Measurements from ENCODE around the gene CTTNBP2.

CTTNBP2 gene

DNA sequence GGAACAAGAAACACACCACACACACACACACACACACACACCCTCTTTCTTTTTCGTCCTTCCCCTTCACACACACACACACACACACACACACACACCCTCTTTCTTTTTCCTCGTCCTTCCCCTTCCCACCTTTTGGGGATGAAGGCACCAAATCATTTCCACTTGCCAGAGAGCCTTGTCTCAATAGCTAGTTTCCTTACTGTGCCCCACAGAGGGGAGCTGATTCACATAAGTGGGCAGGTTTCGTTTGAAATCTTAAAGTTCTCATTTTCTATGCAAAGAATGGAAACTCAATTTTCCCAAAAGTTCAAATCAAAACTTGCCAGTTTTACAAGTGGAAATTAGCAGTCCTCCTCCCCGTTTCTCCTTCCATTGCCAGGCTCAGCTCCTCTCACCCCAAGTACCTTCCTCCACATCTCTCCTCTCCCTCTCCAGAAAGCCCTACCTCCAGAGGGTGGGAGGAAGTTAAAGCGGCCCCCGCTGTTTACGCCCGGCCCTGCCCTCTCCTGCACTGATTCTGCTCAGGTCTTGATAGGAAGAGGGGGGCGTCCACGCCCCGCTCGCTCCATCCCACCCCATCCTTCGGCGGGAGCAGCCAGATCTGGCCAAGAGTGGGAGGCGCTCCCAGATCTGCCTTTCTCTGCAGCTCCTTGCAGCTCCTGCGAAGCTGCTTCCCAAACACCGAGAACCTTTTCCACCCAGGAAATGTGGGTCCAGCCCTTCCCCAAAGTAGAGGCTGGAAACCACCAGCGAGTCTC lies 1.3 kb downstream of the CTTNBP2 start:
- DNase-seq (ENCODE audit: low read depth), result no peak

DNA sequence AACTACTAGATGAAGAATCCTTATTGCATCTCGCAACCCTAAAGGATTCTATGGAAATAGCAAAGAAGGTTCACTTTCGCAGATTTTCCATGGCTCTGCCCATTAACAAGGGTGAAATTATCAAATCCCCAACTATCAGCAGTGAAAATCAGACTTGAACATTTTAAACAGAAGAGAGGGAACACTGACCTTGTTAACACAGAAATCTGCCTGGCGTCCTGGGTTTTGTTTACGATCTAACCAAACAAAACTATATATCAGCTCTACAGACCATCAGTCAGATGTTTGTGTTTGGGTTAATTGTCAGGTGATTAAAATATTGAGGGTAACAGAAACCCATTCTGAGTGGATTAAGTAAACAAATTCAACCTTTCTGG lies 1.9 kb downstream of the CTTNBP2 start:
- DNase-seq (ENCODE audit: low read depth), result no peak

DNA sequence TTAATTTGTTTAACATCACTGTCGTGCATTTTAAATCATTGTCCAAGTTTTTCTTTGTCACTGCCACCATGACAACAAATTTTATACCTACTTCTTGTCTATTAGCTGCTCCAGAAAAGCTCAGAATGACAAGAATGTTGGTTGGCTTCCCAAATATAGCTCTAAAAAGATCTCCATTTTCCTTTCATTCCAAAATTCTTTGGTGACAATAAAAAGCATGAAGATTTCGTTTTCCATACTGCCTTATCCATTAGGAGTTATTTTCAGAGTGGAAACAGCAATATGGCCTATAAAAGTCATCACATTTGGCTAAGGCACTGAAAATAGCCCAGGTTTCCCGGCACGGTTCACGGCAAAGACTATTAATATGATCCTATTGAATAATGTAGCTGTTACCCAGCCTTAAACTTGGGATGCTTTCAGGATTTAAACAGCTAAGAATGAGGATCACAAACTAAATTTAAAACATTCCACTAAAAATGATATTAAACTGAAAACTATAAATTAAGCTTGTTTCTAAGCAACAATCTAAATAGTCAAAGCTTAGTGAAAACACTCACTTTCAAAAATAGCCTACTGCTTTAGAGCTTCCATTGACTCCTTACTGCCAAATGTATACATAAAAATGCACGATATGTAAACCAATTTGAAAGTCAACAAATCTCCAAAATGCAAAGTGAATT lies 2.7 kb downstream of the CTTNBP2 start:
- DNase-seq (ENCODE audit: low read depth), result no peak

DNA sequence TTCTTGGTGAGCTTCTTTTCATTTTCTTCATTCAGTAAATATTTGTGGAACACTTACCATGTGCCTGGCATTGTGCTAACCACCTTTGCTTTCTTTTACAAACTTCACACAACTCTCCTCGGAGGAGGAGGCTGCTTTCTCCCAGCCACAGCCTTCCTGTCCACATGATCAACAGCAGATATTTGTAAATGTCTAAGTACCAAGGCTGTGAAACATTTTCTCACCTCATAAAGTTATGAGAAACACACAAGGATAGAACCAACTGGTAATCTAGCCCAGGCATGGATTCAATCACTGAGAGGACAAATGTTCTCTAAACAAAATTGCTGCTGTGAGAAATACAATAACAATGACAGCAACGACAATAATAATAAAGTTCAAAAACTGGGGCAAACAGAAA lies 3.9 kb downstream of the CTTNBP2 start:
- no peak for DNase-seq (ENCODE audit: low read depth)

DNA sequence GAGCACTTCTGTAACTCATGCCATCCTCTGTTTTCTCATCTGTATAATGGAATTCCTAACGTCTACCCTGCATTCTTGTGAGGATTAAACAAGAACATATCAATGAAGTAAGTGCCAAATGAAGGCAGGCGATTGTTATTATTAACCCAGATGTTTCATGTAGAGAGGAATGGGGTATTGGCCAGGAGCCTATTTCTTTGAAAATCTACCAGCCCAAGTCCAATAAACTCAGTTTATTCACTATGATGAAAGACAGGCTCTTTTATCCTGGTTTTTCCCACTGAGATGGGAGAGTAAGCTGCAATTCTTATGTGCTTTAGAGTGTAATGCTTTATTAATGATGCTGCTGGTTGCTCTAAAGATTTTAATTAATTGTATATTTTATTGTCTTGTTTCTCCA lies 9.6 kb downstream of the CTTNBP2 start:
- DNase-seq (ENCODE audit: low read depth), result no peak

DNA sequence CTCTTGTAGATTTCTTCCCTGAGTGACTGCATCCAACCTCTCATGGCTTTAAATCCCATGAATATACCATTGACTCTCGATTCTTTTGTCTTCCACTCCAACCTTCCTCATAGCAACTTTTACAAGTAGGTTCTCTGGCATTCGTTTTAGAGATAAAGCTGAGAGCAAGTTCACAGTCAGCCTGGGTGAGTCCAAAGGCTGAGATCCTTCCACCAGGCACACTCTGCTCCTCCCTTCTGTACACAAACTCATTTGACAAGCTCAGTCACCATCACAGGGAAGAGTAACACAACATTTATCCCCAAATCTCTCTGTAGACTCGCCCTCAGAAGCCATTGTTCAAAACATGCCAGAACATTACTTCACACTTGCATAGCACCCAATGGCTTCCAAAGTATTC lies 10.9 kb downstream of the CTTNBP2 start:
- DNase-seq (ENCODE audit: low read depth), result no peak

DNA sequence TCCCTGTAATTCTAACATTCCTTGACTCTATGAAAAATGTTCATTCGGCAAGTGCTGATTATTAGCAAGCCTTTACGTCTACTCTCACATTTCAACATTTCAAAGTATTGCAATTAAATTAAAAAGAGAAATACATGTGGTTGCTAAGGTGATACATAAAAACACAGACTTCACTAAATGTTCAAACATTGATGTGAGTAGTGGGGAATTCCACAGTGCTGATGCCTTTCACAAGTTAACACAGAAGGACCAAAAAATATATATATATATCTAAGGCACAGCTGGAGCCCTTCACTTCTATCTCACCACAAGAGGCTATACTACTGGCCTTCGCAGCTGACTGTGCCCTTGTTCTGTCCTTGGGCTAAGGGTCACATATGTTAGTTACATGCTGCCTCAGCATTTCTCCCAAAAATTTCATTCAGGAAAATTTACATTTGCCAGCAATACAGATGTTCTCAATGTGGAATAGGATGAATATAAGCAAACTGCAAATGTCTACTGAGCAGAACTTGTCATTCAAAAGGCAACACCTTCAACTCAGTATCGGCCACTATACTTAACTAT lies 13.9 kb downstream of the CTTNBP2 start:
- DNase-seq (ENCODE audit: low read depth), result no peak

DNA sequence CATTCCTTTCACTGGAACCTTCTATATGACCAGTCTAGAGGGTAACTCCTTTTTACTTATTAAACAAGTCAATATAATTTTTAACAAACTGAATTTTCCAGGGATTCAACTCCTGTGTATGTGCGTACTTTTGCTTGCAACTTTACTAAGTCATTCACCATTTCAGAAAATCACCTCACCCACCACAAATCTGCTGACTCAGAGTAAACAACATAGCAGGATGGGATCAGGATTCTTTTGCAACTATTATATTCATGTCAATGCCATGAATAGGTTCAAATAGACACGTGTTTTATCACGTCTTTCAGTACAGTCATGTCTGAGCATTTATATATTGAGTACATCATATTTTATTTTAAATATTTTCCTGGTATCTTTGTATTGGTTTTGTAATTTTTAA lies 14.5 kb downstream of the CTTNBP2 start:
- DNase-seq (ENCODE audit: low read depth), result no peak

DNA sequence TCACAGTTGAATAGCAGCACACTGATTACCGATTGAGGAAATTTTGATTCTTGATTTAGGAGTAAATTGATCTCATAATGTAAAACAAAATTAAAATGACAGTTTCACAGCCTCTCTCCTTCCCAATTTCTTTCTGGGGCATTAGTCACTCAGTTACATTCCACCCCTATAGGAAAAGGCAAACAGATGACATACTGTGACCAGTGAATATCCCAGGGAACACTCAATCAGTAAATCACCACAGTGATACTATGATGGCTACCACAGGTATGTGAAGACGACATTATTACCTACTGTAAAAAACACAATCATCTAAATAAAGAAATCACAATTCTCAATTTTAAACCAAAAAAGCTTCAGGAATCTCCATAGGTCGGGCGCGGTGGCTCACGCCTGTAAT lies 15.5 kb downstream of the CTTNBP2 start:
- DNase-seq (ENCODE audit: low read depth), result no peak

DNA sequence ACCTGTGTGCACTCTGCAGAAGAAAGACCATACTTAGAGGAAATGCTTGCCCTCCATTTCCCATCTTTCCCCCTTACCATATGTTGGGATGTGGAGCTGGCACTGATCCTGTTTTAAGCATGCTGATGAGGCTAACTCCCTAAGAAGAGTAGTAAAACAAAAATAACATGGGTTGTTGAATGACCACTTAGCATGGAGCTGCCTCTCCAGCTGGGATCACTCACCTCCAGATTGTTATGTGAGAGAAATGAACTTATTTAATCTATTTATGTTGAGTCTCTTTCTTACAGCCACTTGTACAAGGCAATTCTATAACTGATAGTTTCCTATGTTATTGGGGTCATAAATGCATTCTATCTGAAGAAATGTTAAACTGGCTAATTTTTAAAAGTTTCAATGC lies 17.0 kb downstream of the CTTNBP2 start:
- DNase-seq (ENCODE audit: low read depth), result no peak

DNA sequence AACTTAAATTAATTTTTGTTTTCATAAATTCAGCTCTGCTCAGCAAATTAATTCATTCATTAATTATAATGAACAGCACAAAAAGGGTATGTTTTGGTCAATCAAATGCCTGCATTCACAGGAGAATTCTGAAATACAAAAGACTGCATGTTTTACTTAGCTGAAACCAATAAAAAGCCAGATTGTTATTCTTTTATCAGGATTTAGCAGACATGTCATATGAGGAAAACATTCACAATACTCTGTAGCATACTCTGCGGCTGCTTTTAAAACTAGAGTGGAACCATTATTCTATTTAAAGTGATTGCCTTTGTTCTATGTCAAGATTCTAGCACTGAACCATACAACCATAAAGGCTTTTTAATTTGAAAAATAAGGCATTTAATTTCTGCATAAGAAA lies 19.1 kb downstream of the CTTNBP2 start:
- no peak for DNase-seq (ENCODE audit: low read depth)

DNA sequence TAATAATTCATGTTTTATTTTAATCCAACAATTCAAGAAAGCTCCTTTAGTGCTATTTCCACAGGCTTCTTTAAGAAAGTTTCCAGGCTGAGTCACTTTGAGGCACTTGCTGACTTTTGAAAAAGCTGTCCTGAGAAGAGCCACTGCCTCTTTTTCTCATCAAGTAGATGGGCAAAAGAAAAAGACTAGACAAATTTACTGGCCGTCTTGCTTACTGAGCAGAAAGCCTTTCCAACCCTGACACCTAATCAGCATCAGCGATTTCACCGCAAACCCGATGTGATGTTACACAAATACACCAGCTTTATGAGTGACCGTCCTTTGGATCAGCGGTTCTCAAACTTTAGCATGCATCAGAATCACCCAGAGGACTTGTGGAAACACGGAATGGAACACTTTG lies 24.3 kb downstream of the CTTNBP2 start:
- no peak for DNase-seq (ENCODE audit: low read depth)

DNA sequence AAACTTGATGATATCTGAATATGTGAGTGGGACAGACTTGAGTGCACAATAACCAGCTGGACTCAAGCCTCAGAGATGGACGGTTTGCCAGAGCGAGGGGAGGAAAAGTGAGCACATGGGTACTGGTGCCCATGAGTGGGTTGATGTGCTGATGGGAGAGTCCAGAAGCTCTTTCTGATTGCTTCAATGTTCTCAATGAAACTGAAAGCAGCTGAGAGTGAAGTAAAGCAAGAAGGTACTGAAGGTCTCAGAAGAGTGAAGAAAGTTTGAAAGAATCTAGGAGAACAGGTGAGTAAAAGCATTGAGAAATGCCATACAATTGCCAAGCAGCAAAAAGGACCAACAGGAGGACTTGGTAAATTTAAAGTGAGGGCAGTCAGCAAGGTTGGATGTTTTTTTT lies 28.6 kb downstream of the CTTNBP2 start:
- DNase-seq (ENCODE audit: low read depth), result no peak

DNA sequence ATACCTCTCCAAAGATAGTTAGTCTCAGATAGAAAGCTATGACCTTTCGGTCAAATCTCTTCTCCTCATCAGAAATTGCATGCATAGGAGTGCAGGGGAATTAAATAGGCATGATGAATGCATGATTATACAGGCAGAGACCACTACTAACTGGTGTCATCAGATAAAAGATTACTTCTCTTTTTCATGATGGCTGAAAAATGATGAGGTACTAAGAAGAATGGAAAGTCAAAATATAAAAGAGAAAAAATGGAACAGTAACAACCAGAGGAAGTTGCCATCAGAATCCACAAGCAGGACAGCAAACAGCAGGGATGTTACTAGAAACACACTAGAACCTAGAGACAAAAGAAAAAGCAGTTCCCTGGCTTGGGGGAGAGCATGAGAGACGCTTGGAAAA lies 31.6 kb downstream of the CTTNBP2 start:
- no peak for DNase-seq (ENCODE audit: low read depth)

DNA sequence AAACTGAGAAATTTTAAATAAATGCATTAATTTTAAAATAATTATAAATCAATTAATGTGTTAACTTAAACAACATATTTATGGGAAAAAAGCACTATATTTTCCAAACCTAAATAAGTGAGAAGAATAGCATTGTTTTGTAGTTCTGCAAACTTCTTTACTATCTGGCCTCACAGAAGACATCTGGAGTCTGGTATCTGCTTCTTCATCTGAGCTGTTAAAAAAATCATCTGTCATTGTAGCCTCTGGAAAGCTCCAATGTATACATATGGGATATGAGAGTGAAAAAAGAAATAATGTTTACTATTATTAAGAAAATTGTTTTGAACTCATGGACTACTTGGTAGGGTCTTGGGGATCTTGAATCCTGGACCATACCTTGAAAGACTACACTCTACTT lies 32.2 kb downstream of the CTTNBP2 start:
- DNase-seq (ENCODE audit: low read depth), result no peak

DNA sequence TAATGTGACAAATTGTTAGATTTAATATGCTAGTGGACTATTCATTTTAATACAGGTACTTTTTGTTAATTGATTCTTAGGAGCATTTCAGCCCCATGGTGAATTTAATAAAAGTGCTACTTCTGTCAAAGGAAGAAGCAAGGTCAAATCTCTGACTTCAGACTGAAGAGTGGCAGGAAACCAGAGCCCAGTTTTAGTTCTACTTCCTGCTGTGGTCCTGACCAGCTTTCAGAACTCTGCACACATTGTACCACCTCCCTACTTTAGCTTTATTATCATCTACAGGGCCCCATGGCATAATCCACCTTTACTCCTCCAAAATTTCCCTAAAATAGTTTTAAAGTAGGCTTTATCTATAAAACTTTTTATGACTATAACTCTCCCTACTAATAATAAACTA lies 33.7 kb downstream of the CTTNBP2 start:
- no peak for DNase-seq (ENCODE audit: low read depth)

DNA sequence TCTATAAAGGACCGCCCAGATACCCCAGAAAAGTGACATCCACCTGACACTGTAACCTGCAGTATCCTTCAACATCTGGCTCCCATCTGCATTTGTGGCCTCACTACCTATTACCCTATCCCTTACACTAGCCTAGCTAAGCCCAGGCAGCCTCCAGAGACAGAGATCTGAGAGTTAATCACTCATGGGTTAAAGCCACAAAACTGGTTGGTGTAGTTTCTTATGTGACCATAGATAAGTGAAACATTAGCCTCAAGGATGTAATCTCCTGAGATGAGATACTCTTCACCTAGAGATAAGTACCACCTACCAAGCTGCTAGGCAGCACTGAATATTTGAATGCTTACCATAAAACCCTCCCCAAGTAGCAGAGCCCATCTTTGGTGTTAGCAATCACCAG lies 35.4 kb downstream of the CTTNBP2 start:
- DNase-seq (ENCODE audit: low read depth), result no peak

DNA sequence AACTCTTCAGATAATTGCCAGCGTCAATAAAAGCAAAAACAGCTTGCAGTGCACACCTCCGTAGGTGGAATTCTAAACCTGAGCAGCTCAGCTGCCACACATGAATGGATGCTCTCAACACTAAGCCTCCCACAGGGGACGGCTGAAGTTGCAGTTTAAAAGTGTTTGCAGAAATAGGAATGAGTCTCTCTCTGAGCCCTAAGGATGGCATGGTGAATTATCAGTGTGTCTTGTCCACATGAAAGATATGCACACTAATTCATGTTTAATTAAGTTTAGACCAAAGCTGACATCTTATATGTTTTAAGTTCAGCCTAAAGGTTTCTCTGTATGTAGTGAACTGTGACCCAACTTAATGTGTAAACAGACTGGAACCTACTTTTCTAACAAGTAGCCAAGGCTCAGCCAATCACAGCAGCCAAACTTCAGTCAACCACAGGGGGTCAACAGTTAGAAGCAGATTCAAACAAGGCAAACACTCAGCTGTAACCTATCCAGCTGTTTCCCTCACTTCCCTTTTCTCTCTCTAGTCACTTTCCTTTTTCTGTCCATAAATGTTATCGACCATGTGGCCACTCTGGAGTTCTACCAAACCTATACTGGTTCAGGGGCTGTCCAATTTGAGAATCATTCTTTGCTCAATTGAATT lies 38.1 kb downstream of the CTTNBP2 start:
- DNase-seq (ENCODE audit: low read depth), result no peak

DNA sequence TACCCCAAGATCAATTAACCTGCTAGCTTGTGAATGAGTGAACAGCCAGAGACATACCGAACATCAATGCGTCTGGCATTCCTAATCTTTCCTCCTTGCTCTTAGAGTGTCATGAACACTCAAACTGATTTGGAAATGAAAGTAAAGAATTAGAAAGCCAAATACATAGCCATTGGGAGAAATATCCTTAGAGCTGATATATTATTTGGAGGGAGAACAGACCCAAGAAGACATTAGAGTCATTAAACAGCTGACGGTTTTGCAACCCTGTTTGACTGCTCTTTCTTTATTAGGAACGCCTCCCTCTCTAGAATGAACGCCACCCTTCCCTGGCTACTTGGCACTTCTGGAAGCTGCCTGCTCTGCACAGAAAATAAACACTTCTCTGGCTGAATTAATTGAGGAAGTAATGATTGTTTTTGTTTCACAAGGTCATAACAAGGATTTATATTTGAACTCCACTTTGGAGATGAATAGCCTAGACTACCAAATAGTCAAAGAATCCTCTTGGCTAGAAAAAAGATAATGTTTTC lies 42.8 kb downstream of the CTTNBP2 start:
- DNase-seq (ENCODE audit: low read depth), result no peak

DNA sequence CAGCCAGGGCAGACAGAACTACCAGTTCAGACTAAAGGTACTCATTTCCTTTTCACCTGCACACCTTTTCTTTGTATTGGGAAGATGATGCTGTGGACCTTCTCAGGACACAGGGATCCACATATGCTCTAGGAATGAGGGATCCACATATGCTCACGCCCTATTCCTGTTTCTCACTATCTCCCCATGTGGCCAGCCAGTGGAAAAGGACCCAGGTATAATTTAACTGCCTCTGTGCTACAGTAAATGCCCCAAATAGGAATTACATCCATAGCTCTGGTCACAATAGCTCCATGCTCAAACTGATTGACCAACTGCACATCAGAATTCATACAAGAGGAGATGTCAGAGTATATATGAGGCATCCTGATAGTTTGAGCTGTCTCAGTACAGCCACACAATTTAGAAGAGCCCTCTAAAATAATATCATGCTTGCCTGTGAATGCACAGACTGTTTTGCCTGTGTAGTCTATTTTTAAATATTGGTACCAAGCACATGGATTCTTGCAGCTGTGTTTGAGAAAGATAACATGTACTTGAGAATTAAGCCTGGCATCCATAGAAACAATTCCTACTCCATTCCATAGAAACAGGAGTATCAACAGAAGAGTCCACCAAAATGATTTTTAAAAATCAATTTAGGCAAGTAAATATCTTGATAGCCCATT lies 43.7 kb downstream of the CTTNBP2 start:
- DNase-seq (ENCODE audit: low read depth), result no peak

DNA sequence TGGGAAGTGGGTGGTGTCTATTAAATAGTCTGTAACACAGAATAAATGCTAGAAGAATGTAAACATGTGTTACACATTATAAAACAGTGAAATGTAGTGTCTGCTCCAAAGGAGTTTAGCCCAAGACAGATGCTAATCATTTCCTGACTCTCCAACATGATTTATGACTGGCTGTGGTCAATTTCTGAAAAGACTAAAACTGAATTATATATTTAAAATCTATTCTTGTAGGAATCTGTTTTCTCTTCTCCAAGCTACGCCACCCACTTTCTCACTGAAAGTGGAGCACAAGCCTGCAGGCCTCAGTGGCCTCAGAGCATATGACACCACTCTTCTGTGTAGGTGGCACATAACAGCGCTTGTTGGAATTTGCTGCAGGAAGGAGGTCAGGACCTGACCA lies 44.4 kb downstream of the CTTNBP2 start:
- DNase-seq (ENCODE audit: low read depth), result peak; percentile 41

DNA sequence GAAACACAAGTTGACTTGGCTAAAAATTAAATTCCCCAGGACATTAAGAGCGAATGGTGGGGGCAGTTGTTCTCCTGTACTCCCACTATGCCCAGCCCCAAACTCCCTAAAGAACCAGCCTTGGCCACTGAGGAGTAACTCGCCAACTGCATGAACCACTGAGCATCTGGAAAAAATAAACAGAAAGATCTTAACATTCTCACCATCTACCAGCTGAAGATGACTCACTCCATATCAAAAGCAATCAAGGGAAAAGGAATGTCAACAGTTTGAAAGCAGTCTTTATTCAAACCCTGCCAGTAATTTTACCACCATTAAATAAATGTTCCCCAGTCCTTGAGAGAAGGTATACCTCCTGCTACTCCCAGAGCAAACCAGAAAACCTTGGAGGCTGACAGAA lies 45.4 kb downstream of the CTTNBP2 start:
- DNase-seq (ENCODE audit: low read depth), result peak; percentile 65
